OCI-LY7 (cell line): ENCODE data around the gene MPV17L2. TPM values are rescaled to one million over a fixed set of nuclear protein-coding genes. Genes with fewer than 3 reads are reported as not detected.

Experiments used
- BruUV-seq: library from RNA; stranded (reverse); fragments of 400-500 nt; replicated peaks from 2 replicates; lab custom pipeline; 2021; lab: Mats Ljungman, UMichigan
- CTCF ChIA-PET: fragments of 300-600 bp; sonication (Branson Sonifier 250); formaldehyde crosslinking; loops from one replicate; lab custom pipeline; 2022; ENCODE audit warnings: antibody characterized with exemption; ENCODE audit not compliant: unreplicated experiment; lab: Charles Lee
- POLR2A ChIA-PET: fragments of 300-600 bp; sonication (Branson Sonifier 250); formaldehyde crosslinking; loops from one replicate; lab custom pipeline; 2022; ENCODE audit warnings: antibody characterized with exemption; lab: Charles Lee
- DNase-seq: peaks from one replicate; pipeline ENCODE4 v3.0.0-alpha.2; 2015; ENCODE audit warnings: low spot score
- H2AFZ ChIP-seq: fragments of 200-600 bp; sonication (generic), shearing (Covaris generic); 2 replicates; pipeline ENCODE4 v1.6.1; 2014; ENCODE audit warnings: mild to moderate bottlenecking, antibody characterized with exemption, low read length, moderate library complexity
- H3K27ac ChIP-seq: fragments of 200-600 bp; sonication (generic); 2 replicates; pipeline ENCODE4 v1.5.1; 2014; ENCODE audit warnings: mixed run types, low read depth, mild to moderate bottlenecking, moderate library complexity, low read length, inconsistent platforms; ENCODE audit not compliant: poor library complexity, severe bottlenecking
- H3K36me3 ChIP-seq: fragments of 200-600 bp; sonication (generic); 2 replicates; pipeline ENCODE4 v1.6.1; 2014; ENCODE audit warnings: mild to moderate bottlenecking, antibody characterized with exemption, low read length, moderate library complexity, mixed read lengths; ENCODE audit not compliant: insufficient read depth
- H3K4me1 ChIP-seq: fragments of 200-600 bp; sonication (generic); 2 replicates; pipeline ENCODE4 v1.5.1; 2014; ENCODE audit warnings: mild to moderate bottlenecking, low read length; ENCODE audit not compliant: insufficient read depth, poor library complexity, severe bottlenecking
- H3K4me2 ChIP-seq: fragments of 200-600 bp; sonication (generic); 2 replicates; pipeline ENCODE4 v1.6.1; 2014; ENCODE audit warnings: mild to moderate bottlenecking, low read length
- H3K4me3 ChIP-seq: fragments of 200-600 bp; sonication (generic); 2 replicates; pipeline ENCODE4 v1.5.1; 2014; ENCODE audit warnings: mild to moderate bottlenecking, low read depth, low read length; ENCODE audit not compliant: poor library complexity, severe bottlenecking
- H3K79me2 ChIP-seq: fragments of 200-600 bp; sonication (generic); 2 replicates; pipeline ENCODE4 v1.6.1; 2016; ENCODE audit warnings: low read depth, mild to moderate bottlenecking, low read length, moderate library complexity, mixed read lengths; ENCODE audit not compliant: insufficient read depth
- H3K9me2 ChIP-seq: fragments of 200-600 bp; sonication (generic); 2 replicates; pipeline ENCODE4 v1.6.1; 2016; ENCODE audit warnings: mild to moderate bottlenecking, low read length, mixed read lengths; ENCODE audit not compliant: insufficient read depth
- H3K9me3 ChIP-seq: fragments of 200-600 bp; sonication (generic); 2 replicates; pipeline ENCODE4 v1.6.1; 2014; ENCODE audit warnings: mild to moderate bottlenecking, mixed run types, low read length, mixed read lengths
- H4K20me1 ChIP-seq: fragments of 200-600 bp; sonication (generic); 2 replicates; pipeline ENCODE4 v1.6.1; 2014; ENCODE audit warnings: mild to moderate bottlenecking, antibody characterized with exemption, low read length, moderate library complexity, mixed read lengths; ENCODE audit not compliant: insufficient read depth
- EZH2phosphoT487 ChIP-seq: fragments of 200-600 bp; sonication (generic); IDR thresholded peaks from 2 replicates; pipeline ENCODE4 v1.6.1; 2018; ENCODE audit warnings: low read depth, borderline replicate concordance, mild to moderate bottlenecking, mixed run types, antibody characterized with exemption, low read length, moderate library complexity, mixed read lengths
- intact Hi-C: fragments of 100-400 bp; cut with micrococcal nuclease; formaldehyde crosslinking; loops from one replicate; pipeline ENCODE4 v1.10.0; 2022; ENCODE audit not compliant: unreplicated experiment
- total RNA-seq, 2 experiments: library from RNA; depleted of rRNA in 1 of 2; stranded (reverse); fragments of >200 nt in 1 of 2; shearing (Covaris generic) in 1 of 2; gene quantifications; 2 replicates each; pipeline ENCODE4 v1.2.3, GENCODE V29; 2014 to 2022
- TF ChIP-seq, protein P1 (sequence below): fragments of 200-600 bp; sonication (generic); conservative IDR thresholded peaks from 2 replicates; pipeline ENCODE4 v1.5.1; 2014; ENCODE audit warnings: mild to moderate bottlenecking, antibody characterized with exemption, low read length, moderate library complexity, mixed read lengths

Gene MPV17L2
- total RNA-seq, 2 experiments from 2014 or later = 22.6 to 23.7 TPM

DNA sequence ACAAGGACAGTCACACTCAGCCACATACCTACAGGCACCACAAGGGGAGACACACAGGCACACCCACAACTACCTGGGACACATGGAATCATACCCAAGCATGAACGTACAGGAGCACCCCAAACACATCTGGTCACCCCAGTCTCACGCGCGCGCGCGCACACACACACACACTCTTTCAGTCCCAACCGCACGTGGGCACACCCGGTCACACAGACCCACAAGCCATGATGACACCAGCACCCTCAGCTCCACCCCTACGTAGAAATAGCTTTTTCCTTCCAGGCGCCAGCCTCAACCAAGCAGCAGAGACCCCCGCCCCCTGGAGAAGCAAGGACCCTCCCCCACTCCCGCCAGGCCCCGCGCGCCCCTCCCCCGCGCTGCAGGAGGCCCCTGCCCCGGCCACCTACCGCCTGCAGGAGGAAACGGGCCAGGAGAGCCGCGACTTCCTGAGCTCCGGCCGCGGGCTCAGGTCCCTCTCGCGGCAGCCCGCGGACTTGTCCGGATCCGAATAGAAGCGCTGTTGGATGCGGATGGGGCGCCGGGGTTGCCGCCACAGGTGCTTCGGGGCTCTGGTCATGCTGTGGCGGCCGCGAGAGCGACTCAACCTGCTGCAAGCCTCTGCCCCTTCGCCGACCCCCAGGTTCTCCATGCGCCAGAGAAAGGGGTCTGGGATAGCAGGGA lies 39.7 kb downstream of the MPV17L2 start:
- ChIA-PET POLR2A (no interaction called here), CTCF (no interaction called here)
- Histone ChIP-seq H3K4me2 (peak overlapping the region; percentile 64), H3K36me3 (no peaks in the 10 kb centered on the region), H3K4me3 (no peak overlapping the region), H4K20me1 (no peaks in the 10 kb centered on the region), H3K27ac (no peak overlapping the region), H3K9me2 (no peaks in the 10 kb centered on the region), H3K79me2 (no peaks in the 10 kb centered on the region), H3K4me1 (peaks cover 36% of the 10 kb centered on the region), H2AFZ (0 out of 2 replicates have a peak overlapping the region, but pooled peaks have one; percentile 6), H3K9me3 (no peaks in the 10 kb centered on the region)
- BruUV-seq = no TSS peak
- DNase-seq = no peak
- TF ChIP-seq, protein P1, sequence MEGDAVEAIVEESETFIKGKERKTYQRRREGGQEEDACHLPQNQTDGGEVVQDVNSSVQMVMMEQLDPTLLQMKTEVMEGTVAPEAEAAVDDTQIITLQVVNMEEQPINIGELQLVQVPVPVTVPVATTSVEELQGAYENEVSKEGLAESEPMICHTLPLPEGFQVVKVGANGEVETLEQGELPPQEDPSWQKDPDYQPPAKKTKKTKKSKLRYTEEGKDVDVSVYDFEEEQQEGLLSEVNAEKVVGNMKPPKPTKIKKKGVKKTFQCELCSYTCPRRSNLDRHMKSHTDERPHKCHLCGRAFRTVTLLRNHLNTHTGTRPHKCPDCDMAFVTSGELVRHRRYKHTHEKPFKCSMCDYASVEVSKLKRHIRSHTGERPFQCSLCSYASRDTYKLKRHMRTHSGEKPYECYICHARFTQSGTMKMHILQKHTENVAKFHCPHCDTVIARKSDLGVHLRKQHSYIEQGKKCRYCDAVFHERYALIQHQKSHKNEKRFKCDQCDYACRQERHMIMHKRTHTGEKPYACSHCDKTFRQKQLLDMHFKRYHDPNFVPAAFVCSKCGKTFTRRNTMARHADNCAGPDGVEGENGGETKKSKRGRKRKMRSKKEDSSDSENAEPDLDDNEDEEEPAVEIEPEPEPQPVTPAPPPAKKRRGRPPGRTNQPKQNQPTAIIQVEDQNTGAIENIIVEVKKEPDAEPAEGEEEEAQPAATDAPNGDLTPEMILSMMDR = no peak
- TF ChIP-seq EZH2phosphoT487 = no peak
- intact Hi-C loops = no loop called here

DNA sequence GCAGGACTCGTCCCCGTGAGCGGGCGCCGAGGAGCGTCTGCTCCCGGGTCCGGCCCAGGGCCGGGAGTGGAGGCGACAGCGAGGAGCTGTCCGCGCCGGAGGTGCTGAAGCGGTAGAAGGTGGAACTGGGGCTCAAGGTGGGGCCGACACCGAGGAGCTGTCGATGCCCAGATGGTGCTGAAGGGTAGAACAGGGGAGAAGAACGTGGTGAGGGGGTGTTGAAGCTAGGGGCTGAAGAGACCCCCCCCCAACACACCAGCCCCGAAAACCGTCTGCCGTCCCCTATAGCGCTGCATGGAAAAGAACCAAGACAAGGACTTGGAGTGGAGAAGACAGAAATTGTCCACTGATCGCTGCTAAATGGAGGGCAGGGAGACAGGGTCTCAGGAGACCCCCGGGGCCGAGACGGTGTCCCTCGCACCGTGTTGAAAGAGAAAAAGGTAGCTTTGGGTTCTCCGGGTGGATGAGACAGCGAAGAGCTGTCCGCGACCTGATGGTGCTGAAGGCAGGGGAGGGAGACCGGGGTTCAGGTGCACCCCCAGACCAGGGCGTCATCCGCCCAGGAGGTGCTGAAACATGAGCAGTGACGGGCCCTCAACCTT lies 40.3 kb downstream of the MPV17L2 start:
- no peaks in the 10 kb centered on the region for H3K79me2 ChIP-seq
- H3K9me2 ChIP-seq = no peaks in the 10 kb centered on the region
- ChIA-PET CTCF (no interaction called here), POLR2A (no interaction called here)
- H4K20me1 ChIP-seq = no peaks in the 10 kb centered on the region
- H3K36me3 ChIP-seq = no peaks in the 10 kb centered on the region
- TF ChIP-seq, protein P1 = no peak
- no peak for TF ChIP-seq EZH2phosphoT487
- no peak overlapping the region for H3K27ac ChIP-seq
- H3K4me2 ChIP-seq = no peak overlapping the region
- no peak overlapping the region for H2AFZ ChIP-seq
- H3K9me3 ChIP-seq = no peaks in the 10 kb centered on the region
- no peak overlapping the region for H3K4me3 ChIP-seq
- no TSS peak for BruUV-seq
- H3K4me1 ChIP-seq = peaks cover 29% of the 10 kb centered on the region
- intact Hi-C loops = no loop called here
- peak; percentile 37 for DNase-seq

DNA sequence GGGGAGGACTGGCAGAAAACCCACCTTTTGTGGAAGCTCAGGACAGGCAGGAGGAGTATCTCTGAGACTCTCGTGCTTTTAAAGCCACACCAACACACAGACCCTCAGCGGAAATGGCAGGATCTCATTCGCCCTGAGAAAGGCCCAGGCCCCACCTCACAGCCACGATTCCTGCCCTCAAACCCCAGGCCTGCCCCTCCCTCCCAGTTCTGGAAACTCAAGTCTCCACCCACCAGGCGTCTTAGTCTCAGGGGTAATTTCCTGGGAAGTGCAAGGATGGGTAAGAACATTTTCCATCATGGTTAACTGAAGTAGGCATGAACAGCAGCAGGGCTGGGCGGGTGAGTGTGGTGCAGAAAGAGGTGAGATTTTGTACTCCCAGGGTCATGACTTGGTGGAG lies 41.2 kb downstream of the MPV17L2 start:
- H2AFZ ChIP-seq = no peak overlapping the region
- H3K27ac ChIP-seq = no peak overlapping the region
- no peaks in the 10 kb centered on the region for H3K79me2 ChIP-seq
- ChIA-PET POLR2A (no interaction called here), CTCF (no interaction called here)
- intact Hi-C loops = no loop called here
- TF ChIP-seq EZH2phosphoT487 = no peak
- TF ChIP-seq, protein P1 = no peak
- no peaks in the 10 kb centered on the region for H3K9me2 ChIP-seq
- no peaks in the 10 kb centered on the region for H3K9me3 ChIP-seq
- no peak overlapping the region for H3K4me3 ChIP-seq
- BruUV-seq = no TSS peak
- DNase-seq = no peak
- H3K36me3 ChIP-seq = no peaks in the 10 kb centered on the region
- H3K4me1 ChIP-seq = peaks cover 26% of the 10 kb centered on the region
- H4K20me1 ChIP-seq = no peaks in the 10 kb centered on the region
- H3K4me2 ChIP-seq = no peak overlapping the region
